H1 (cell line): ENCODE measurements around the gene BCL3. TPM values are rescaled to one million over a fixed set of nuclear protein-coding genes. Genes with fewer than 3 reads are reported as not detected.

Source experiments
- BACH1 ChIP-seq: IDR thresholded peaks from 2 replicates; pipeline ENCODE4 v1.6.1; 2012; ENCODE audit warnings: low read length, improper control_type of control experiment
- CEBPB ChIP-seq: IDR thresholded peaks from 2 replicates; pipeline ENCODE4 v1.6.1; 2012; ENCODE audit warnings: low read depth, low read length
- CHD1 ChIP-seq: IDR thresholded peaks from 2 replicates; pipeline ENCODE4 v1.6.1; 2012; ENCODE audit warnings: low read depth, low read length, improper control_type of control experiment
- CTCF ChIP-seq, 3 experiments: IDR thresholded peaks; 1 replicate in 2 of 3; 2 replicates in 1 of 3; pipeline versions ENCODE4 v1.5.1 to v1.6.1; 2011; ENCODE audit warnings: low read length in 3 of 3, mild to moderate bottlenecking in 3 of 3, inconsistent platforms in 2 of 3, low read depth in 1 of 3, moderate library complexity in 1 of 3; ENCODE audit not compliant: insufficient read depth in 1 of 3; ENCODE audit errors: control extremely low read depth in 1 of 3
- RAD21 ChIP-seq, 2 experiments: IDR thresholded peaks in 1 of 2; conservative IDR thresholded peaks in 1 of 2; 2 replicates each; pipeline ENCODE4 v1.6.1; 2011; ENCODE audit warnings: low read depth in 2 of 2, low read length in 2 of 2, improper control_type of control experiment in 1 of 2, inconsistent platforms in 1 of 2, mild to moderate bottlenecking in 1 of 2, moderate library complexity in 1 of 2
- RBBP5 ChIP-seq: IDR thresholded peaks from 2 replicates; pipeline ENCODE4 v1.7.1; 2012; ENCODE audit warnings: low read depth, mild to moderate bottlenecking, inconsistent platforms, low read length, moderate library complexity, borderline replicate concordance
- SIRT6 ChIP-seq: IDR thresholded peaks from one replicate; pipeline ENCODE4 v1.7.1; 2012; ENCODE audit warnings: low read length, inconsistent platforms
- polyA plus RNA-seq, 7 experiments: library from polyadenylated mRNA; depleted of rRNA in 3 of 7; stranded (reverse) in 5 of 7; unstranded in 2 of 7; fragments of >200 nt in 5 of 7; fragments of 200-250 nt in 2 of 7; gene quantifications; 1 replicate in 5 of 7; 2 replicates in 1 of 7; 4 replicates in 1 of 7; pipeline versions ENCODE4 v1.2.1 to v1.2.3, GENCODE V29; 2011 to 2013; ENCODE audit warnings: missing spikeins in 2 of 7, mixed read lengths in 2 of 7
- total RNA-seq: library from RNA; stranded (reverse); fragmentation: NEBNext Ultra II Directional; extraction: Animal tissue kit (Norgen Biotek cat#: 25700); gene quantifications from 2 replicates; pipeline ENCODE4 v1.2.1, GENCODE V29; 2021

The BCL3 gene
- total and polyA plus RNA-seq, 2 of the 8 experiments (the other 6 are each of a cell fraction or from before 2014, with no cell fraction given) = 0.88 to 2.4 TPM

GRCh38 chr19:44746616-44746945, 1.9 kb upstream of the BCL3 start (continued):
- TF ChIP-seq CTCF (IDR thresholded peaks at IDR 0.05; ENCODE audit: control extremely low read depth in 1 of 3, insufficient read depth in 1 of 3, low read depth in 1 of 3, low read length in 3 of 3) (no peak), RBBP5 (no peak), CEBPB (no peak), RAD21 (IDR thresholded peaks at IDR 0.05 in 1 of 2, conservative IDR thresholded peaks at IDR 0.05 in 1 of 2; ENCODE audit: low read depth in 2 of 2, low read length in 2 of 2) (no peak), SIRT6 (no peak), CHD1 (no peak), BACH1 (no peak)
